ENCODE measurements around the gene COL4A1.

Gene COL4A1

DNA sequence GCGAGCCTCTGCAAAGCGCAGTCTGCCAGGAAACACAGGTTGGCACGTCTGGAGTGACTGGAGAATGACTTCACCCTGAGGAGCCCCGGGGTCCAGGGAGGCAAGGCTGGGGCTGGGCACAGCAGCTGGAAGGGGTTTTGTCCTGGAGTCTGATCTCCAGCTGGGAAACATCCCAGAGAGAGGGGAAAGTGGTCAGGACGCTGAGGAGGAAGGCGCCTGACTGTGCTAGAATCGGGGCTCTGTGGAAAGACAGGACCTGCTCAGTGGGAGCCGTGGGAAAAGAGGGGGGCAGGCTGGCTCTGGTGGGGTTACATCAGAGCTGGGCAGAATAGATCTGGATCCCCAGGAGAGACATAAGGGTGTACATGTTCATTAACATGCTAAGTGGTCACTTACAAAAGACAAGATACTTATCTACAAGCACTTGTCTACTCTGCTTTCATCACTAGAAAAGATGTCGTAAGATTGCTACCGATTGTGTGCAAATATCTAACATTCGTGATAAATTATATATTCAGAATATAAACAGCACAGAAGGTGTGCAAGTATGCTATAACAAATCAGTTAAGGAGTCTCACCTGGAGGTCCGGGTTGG is 106.6 kb downstream of the COL4A1 start:
- H3K36me3 ChIP-seq: peaks cover 72 to 93% (median 84%) of the 10 kb centered on the region in 3 donors

GRCh38 chr13:110199046-110199831 is 107.7 kb downstream of the COL4A1 start:
- intact Hi-C loops (cut with DNase I; ENCODE audit: low total_unique reads): no loop called here
- Histone ChIP-seq H3K36me3 (peaks cover 63 to 94% (median 84%) of the 10 kb centered on the region in 3 donors), H3K9me3 (no peaks in the 10 kb centered on the region), H3K4me3 (no peak overlapping the region), H3K27ac (peak overlapping the region in 1 of 2 donors; percentile 6), H3K27me3 (no peaks in the 10 kb centered on the region), H3K4me1 (peaks cover 0 to 10% (median 0%) of the 10 kb centered on the region in 4 donors)
- DNase-seq: no peak
- no peak for TF ChIP-seq CTCF (IDR thresholded peaks at IDR 0.05)

More for the DNA sequence above, 106.6 kb downstream of the COL4A1 start:
- Histone ChIP-seq H3K9me3 (no peaks in the 10 kb centered on the region), H3K4me1 (peaks cover 0 to 10% (median 0%) of the 10 kb centered on the region in 4 donors), H3K4me3 (no peak overlapping the region), H3K27me3 (no peaks in the 10 kb centered on the region), H3K27ac (no peak overlapping the region)
- no peak for TF ChIP-seq CTCF (IDR thresholded peaks at IDR 0.05)
- intact Hi-C loops (cut with DNase I; ENCODE audit: low total_unique reads): no loop called here
- DNase-seq: no peak

DNA sequence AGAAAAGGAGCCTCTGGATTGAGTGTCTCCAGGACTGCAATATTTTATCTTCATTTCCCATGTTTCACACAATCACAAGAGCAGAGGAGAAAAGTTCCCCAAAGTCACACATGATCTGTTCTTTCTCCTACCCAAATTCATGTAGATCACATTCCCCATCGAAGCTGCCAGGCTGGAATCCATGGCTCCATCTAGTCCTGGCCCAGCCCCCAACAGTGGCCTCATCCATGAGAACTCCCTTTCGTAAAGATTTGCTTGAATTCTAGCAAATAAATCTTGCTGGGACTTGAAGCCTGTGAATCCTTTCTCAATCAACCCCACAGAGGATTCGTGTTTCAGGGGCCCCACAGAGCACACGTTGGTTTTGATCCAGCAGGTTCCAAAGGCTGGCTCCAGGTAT is 109.5 kb downstream of the COL4A1 start:
- Histone ChIP-seq H3K4me1 (peaks cover 0 to 10% (median 0%) of the 10 kb centered on the region in 4 donors), H3K4me3 (no peak overlapping the region), H3K9me3 (no peaks in the 10 kb centered on the region), H3K27me3 (no peaks in the 10 kb centered on the region), H3K27ac (peak overlapping the region; percentile 28 to 30), H3K36me3 (peaks cover 69 to 95% (median 90%) of the 10 kb centered on the region in 3 donors)
- no peak for TF ChIP-seq CTCF (IDR thresholded peaks at IDR 0.05)
- intact Hi-C loops (cut with DNase I; ENCODE audit: low total_unique reads): no loop called here
- DNase-seq: no peak

GRCh38 chr13:110197026-110197425 is 109.9 kb downstream of the COL4A1 start:
- no peak for DNase-seq
- peaks cover 74 to 96% (median 90%) of the 10 kb centered on the region in 3 donors for H3K36me3 ChIP-seq
- intact Hi-C loops (cut with DNase I; ENCODE audit: low total_unique reads): no loop called here
- no peaks in the 10 kb centered on the region for H3K27me3 ChIP-seq
- no peak for TF ChIP-seq CTCF (IDR thresholded peaks at IDR 0.05)
- no peaks in the 10 kb centered on the region for H3K9me3 ChIP-seq
- no peak overlapping the region for H3K4me3 ChIP-seq
- H3K4me1 ChIP-seq: peaks cover 0 to 10% (median 0%) of the 10 kb centered on the region in 4 donors
- H3K27ac ChIP-seq: peak overlapping the region; percentile 28 to 30

DNA sequence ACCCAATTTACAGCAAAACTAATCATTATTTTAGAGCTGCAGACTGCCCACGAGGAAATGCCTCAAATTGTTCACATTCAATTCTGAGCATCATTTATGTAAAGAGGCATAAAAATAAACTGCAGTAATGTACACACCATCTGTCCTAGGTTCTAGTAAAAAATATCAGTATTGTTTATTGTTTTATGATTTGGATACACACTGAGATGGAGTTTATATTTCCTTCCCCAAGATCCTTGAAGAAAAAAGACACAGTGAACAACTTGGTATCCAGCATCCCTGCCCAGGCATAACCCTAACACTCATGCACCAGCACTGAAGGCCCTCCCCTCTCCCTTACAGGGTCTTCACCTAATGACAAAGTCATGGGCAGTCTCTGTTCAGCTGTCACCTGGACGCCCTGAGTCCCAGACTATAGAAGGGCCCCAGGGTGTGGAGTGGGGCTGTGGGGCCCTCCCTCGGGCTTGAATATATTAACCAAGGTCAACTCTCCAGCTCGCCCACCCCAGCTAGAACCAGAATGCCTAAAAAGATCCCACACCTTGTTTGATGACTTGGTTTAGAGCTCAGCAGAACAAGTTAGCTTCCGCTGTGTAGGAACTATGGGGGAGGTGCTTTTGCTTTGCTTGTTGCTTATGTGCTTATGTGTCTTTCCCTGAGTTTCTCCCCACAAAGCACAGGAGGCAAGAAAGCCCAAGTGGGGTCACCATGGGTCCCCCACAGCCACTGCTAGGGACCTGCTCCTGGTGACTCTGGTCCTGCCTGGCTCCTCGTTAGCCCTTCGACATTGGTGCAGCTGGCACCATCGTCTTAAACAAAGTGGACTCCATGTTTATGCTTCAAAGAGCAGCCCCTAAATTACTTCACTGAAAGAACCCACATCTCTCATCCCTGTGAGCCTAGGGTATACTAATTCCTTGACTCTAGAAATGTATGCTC is 111.1 kb downstream of the COL4A1 start:
- Histone ChIP-seq H3K36me3 (peaks cover 75 to 97% (median 86%) of the 10 kb centered on the region in 3 donors), H3K27me3 (no peaks in the 10 kb centered on the region), H3K4me1 (peaks cover 0 to 10% (median 0%) of the 10 kb centered on the region in 4 donors), H3K9me3 (no peaks in the 10 kb centered on the region), H3K4me3 (no peak overlapping the region), H3K27ac (peak overlapping the region in 1 of 2 donors; percentile 19)
- DNase-seq: no peak
- intact Hi-C loops (cut with DNase I; ENCODE audit: low total_unique reads): no loop called here
- TF ChIP-seq CTCF (IDR thresholded peaks at IDR 0.05): no peak

Measured in tibial artery (tissue), 4 donors.